ES-I3 (cell line): ENCODE data around the gene TMC6.
"Not testable (repeated sequence)": the region's sequence is repeated elsewhere in the genome, so short reads cannot be mapped to it uniquely, and the experiment has no call there.

Experiments used
- H3K36me3 ChIP-seq: 2 replicates; pipeline ENCODE4 v1.6.1; 2013; ENCODE audit warnings: mild to moderate bottlenecking, low read length, control low read depth, moderate library complexity; ENCODE audit not compliant: insufficient read depth
- H3K4me1 ChIP-seq: 2 replicates; pipeline ENCODE4 v1.6.1; 2013; ENCODE audit warnings: mild to moderate bottlenecking, control low read depth, low read length; ENCODE audit not compliant: insufficient read depth
- H3K9ac ChIP-seq: 2 replicates; pipeline ENCODE4 v1.6.1; 2013; ENCODE audit warnings: low read depth, mild to moderate bottlenecking, low read length, moderate library complexity
- H3K9me3 ChIP-seq: 2 replicates; pipeline ENCODE4 v1.6.1; 2013; ENCODE audit warnings: mild to moderate bottlenecking, low read length, moderate library complexity; ENCODE audit not compliant: control insufficient read depth, insufficient read depth

TMC6 gene

GRCh38 chr17:78144736-78145641 is 16.4 kb upstream of the TMC6 start:
- peaks cover 22% of the 10 kb centered on the region; the same call in 1 of the 2 replicates for H3K4me1 ChIP-seq
- H3K9ac ChIP-seq = no peak overlapping the region

GRCh38 chr17:78144147-78144719 is 15.7 kb upstream of the TMC6 start:
- H3K9me3 ChIP-seq = no peaks in the 10 kb centered on the region
- H3K36me3 ChIP-seq = no peaks in the 10 kb centered on the region
- H3K9ac ChIP-seq = no peak overlapping the region
- peaks cover 25% of the 10 kb centered on the region; the same call in 1 of the 2 replicates for H3K4me1 ChIP-seq

More at GRCh38 chr17:78144736-78145641, 16.4 kb upstream of the TMC6 start:
- no peaks in the 10 kb centered on the region for H3K9me3 ChIP-seq
- no peaks in the 10 kb centered on the region for H3K36me3 ChIP-seq

GRCh38 chr17:78143214-78144146 is 14.9 kb upstream of the TMC6 start:
- H3K4me1 ChIP-seq = peaks cover 33% of the 10 kb centered on the region; the same call in 1 of the 2 replicates
- H3K9me3 ChIP-seq = no peaks in the 10 kb centered on the region
- no peak overlapping the region for H3K9ac ChIP-seq
- no peaks in the 10 kb centered on the region for H3K36me3 ChIP-seq

- H3K9me3 ChIP-seq = no peaks in the 10 kb centered on the region
- no peak overlapping the region for H3K9ac ChIP-seq
- H3K4me1 ChIP-seq = peaks cover 38% of the 10 kb centered on the region; the same call in 1 of the 2 replicates
- no peaks in the 10 kb centered on the region for H3K36me3 ChIP-seq
Observed at GRCh38 chr17:78142119-78142861, 13.7 kb upstream of the TMC6 start.

- no peak overlapping the region for H3K9ac ChIP-seq
- no peaks in the 10 kb centered on the region for H3K9me3 ChIP-seq
- H3K4me1 ChIP-seq = peaks cover 38% of the 10 kb centered on the region; the same call in 1 of the 2 replicates
- no peaks in the 10 kb centered on the region for H3K36me3 ChIP-seq
Observed at GRCh38 chr17:78141437-78142118, 13.0 kb upstream of the TMC6 start.

- Histone ChIP-seq H3K4me1 (peaks cover 38% of the 10 kb centered on the region; the same call in 1 of the 2 replicates), H3K9me3 (no peaks in the 10 kb centered on the region), H3K36me3 (no peaks in the 10 kb centered on the region), H3K9ac (peak overlapping the region; percentile 32; the same call in 1 of the 2 replicates)
Observed at GRCh38 chr17:78140169-78141051, 11.9 kb upstream of the TMC6 start.

GRCh38 chr17:78139861-78140168 is 11.3 kb upstream of the TMC6 start:
- Histone ChIP-seq H3K9ac (peak overlapping the region; percentile 30; the same call in 1 of the 2 replicates), H3K4me1 (peaks cover 38% of the 10 kb centered on the region; the same call in 1 of the 2 replicates)
- H3K9me3 ChIP-seq, H3K36me3 ChIP-seq: not testable (repeated sequence)

GRCh38 chr17:78138204-78139060 is 9.9 kb upstream of the TMC6 start:
- Histone ChIP-seq H3K9me3 (no peaks in the 10 kb centered on the region), H3K36me3 (no peaks in the 10 kb centered on the region), H3K9ac (no peak overlapping the region), H3K4me1 (peaks cover 38% of the 10 kb centered on the region; the same call in 1 of the 2 replicates)

- H3K9ac ChIP-seq = no peak overlapping the region
- peaks cover 42% of the 10 kb centered on the region; the same call in 1 of the 2 replicates for H3K4me1 ChIP-seq
- no peaks in the 10 kb centered on the region for H3K36me3 ChIP-seq
- H3K9me3 ChIP-seq = no peaks in the 10 kb centered on the region
Observed at GRCh38 chr17:78137392-78138203, 9.0 kb upstream of the TMC6 start.

GRCh38 chr17:78135858-78136500 is 7.4 kb upstream of the TMC6 start:
- H3K9ac ChIP-seq = no peak overlapping the region
- peaks cover 33% of the 10 kb centered on the region; the same call in 1 of the 2 replicates for H3K4me1 ChIP-seq
- no peaks in the 10 kb centered on the region for H3K36me3 ChIP-seq
- H3K9me3 ChIP-seq = no peaks in the 10 kb centered on the region

- H3K9ac ChIP-seq = no peak overlapping the region
- no peaks in the 10 kb centered on the region for H3K9me3 ChIP-seq
- no peaks in the 10 kb centered on the region for H3K36me3 ChIP-seq
- H3K4me1 ChIP-seq = peaks cover 40% of the 10 kb centered on the region; the same call in 1 of the 2 replicates
Observed at GRCh38 chr17:78134899-78135385, 6.4 kb upstream of the TMC6 start.
